NCI-H748 (cell line): ENCODE measurements around the gene C3orf70.

ENCODE experiments used
- DNase-seq: peaks from one replicate; lab custom pipeline; 2025; ENCODE audit not compliant: unreplicated experiment; lab: John Stamatoyannopoulos, UW

The C3orf70 gene

GRCh38 chr3:185056908-185057307 lies 96.0 kb downstream of the C3orf70 start:
- no peak for DNase-seq

DNA sequence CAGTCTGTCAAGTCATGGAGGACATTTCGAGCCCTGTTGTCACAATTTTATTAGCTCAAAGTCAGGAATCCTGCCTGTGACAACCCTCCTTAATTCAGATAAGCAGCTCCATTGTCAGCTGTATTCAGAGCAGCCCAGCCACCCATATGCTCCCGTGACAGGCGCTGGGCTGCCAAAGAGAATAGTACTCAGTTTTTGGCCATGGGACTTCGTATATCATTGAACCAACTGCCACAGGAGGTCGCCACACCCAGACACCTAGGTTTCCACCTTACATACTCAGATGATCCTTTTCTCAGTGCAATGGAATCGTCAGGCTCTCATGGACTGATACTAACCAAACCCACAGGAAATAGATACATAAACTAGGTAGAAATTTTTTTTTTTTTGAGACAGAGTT lies 100.2 kb downstream of the C3orf70 start:
- DNase-seq = no peak

GRCh38 chr3:185051801-185052200 lies 101.1 kb downstream of the C3orf70 start:
- no peak for DNase-seq

- DNase-seq = no peak
Observed at GRCh38 chr3:185049710-185050109, 103.2 kb downstream of the C3orf70 start.

DNA sequence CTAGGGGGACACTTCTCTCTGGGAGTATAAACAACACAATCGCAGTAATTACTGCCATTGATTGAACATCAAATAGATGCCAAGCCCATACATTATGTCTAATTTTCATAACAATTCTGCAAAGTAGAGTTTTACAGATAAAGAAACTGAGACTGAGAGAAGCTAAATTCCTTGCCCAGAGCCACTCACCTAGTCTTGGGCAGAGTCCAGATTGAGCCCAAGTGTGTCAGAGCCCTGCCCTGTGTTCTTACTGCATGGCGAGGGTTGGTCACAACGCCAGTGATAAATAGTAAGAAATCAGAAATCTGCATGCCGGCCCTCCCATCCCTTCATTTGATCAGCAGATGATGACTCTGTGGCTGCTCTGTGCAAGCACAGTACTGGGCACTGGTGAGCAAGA lies 106.3 kb downstream of the C3orf70 start:
- no peak for DNase-seq

GRCh38 chr3:185046164-185046515 lies 106.7 kb downstream of the C3orf70 start:
- no peak for DNase-seq

GRCh38 chr3:185042312-185043050 lies 110.4 kb downstream of the C3orf70 start:
- DNase-seq = no peak

GRCh38 chr3:185041540-185041939 lies 111.3 kb downstream of the C3orf70 start:
- no peak for DNase-seq

DNA sequence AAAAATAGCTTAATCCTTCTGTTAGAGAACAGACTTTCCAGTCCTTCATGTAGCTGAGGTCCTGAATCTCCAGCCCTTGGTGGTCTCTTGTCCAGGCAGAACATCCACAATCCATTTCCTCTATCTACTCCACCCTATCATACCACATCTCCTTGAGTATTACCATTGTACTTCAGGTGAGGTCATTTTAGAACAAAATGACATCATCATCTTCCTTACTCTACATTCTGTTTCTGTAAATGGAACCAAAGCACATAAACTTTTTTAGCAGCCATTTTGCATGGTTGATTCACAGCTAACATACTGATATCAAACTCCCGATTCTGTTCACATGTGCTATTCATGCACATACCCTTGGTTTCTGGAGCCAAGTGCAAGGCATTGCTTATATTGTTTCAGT lies 112.4 kb downstream of the C3orf70 start:
- no peak for DNase-seq

DNA sequence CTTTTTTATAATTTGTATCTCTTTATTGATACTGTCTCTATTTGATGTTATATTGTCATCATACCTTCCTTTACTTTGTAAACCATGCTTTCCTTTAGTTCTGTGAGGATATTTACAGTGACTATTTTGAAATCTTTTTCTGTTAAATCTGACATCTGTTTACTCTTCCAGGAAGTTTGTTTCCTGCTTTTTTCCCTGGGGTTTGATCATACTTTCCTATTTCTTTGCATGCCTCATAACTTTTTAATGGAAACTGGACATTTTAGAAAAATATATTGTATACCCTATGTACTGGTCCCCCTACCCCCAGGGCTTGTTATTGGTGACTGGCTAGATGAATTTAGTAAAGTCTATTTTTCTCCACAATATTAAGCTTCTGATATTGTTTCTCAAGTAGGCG lies 115.1 kb downstream of the C3orf70 start:
- no peak for DNase-seq

GRCh38 chr3:185030951-185031350 lies 121.9 kb downstream of the C3orf70 start:
- DNase-seq = no peak

DNA sequence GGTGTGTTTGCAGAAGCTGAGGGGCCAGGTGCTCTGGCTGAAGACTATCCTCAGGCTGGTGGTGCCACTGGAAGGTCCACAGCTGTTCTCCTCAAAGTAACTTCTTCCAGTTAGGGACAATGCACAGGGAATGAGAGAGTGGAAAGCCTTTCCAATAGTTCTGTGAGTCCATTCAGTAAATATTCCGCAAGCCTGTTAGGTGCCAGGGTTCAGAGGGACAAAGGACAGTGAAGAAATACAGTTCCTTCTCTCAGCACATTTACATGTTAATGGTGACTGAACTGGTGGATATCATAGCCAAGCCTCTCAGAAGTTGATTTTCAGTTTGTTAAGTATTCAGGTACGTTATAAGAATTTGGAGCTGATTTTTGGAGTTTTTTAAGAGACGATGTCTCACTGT lies 122.5 kb downstream of the C3orf70 start:
- DNase-seq = no peak

DNA sequence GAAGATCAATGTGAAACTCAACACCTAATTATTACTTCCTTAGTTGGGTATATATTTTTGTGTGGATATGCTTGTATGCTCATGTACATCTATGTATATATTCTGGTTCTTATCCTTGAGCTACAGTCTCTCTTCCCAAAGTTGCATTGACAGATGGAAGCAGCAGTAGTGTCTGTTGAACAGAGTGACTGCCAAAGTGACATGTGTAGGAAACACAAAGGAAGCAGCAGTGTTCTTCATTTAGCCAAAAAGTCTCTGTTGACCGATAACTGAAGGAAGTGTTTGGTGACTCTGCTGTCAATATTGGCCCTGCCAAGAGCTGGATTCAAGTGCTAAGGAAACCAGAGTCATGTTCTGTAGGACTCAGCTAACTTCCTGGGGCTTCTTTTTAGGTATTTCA lies 123.8 kb downstream of the C3orf70 start:
- DNase-seq = no peak

- DNase-seq = no peak
Observed at GRCh38 chr3:185028121-185028520, 124.7 kb downstream of the C3orf70 start.
